GM13976 (cell line): Measurements from ENCODE around the gene GSG1L2.

Experiments
- DNase-seq: peaks from one replicate; pipeline ENCODE4 v3.0.0; 2012; ENCODE audit warnings: low spot score
- CTCF ChIP-seq: IDR thresholded peaks from 2 replicates; pipeline ENCODE4 v1.5.1; 2012; ENCODE audit warnings: borderline replicate concordance, mild to moderate bottlenecking; ENCODE audit not compliant: insufficient read depth; ENCODE audit errors: extremely low read depth, missing control alignments, control extremely low read depth
- in situ Hi-C: fragments of 300-500 bp; cut with MboI; formaldehyde crosslinking; loops from one replicate; pipeline ENCODE4 v1.12.0; 2022; ENCODE audit warnings: low sequenced_read_pairs, mixed read lengths, inconsistent platforms; ENCODE audit not compliant: unreplicated experiment

Gene GSG1L2

GRCh38 chr17:9810100-9810949, 11.6 kb downstream of the GSG1L2 start:
- no peak for DNase-seq
- no peak for TF ChIP-seq CTCF
- in situ Hi-C loops, result no loop called here

- no peak for TF ChIP-seq CTCF
- no peak for DNase-seq
- in situ Hi-C loops, result no loop called here
Measured at GRCh38 chr17:9809409-9809808, 12.5 kb downstream of the GSG1L2 start.

- in situ Hi-C loops, result no loop called here
- no peak for DNase-seq
- no peak for TF ChIP-seq CTCF
Measured at GRCh38 chr17:9806699-9807098, 15.2 kb downstream of the GSG1L2 start.

GRCh38 chr17:9805769-9806168, 16.1 kb downstream of the GSG1L2 start:
- in situ Hi-C loops, result no loop called here
- no peak for DNase-seq
- TF ChIP-seq CTCF, result no peak

GRCh38 chr17:9802697-9803096, 19.2 kb downstream of the GSG1L2 start:
- no peak for TF ChIP-seq CTCF
- no peak for DNase-seq
- in situ Hi-C loops, result no loop called here

GRCh38 chr17:9802294-9802693, 19.6 kb downstream of the GSG1L2 start:
- in situ Hi-C loops, result no loop called here
- TF ChIP-seq CTCF, result no peak

More at GRCh38 chr17:9802294-9802693, 19.6 kb downstream of the GSG1L2 start:
- DNase-seq, result no peak
